Neural progenitor cell (in vitro differentiated cells): ENCODE data around the gene RBM14. TPM values are rescaled to one million over a fixed set of nuclear protein-coding genes. Genes with fewer than 3 reads are reported as not detected.

ENCODE experiments used
- DNase-seq: peaks from one replicate; pipeline ENCODE4 v3.0.0-alpha.2; 2016; ENCODE audit warnings: low spot score
- H2AFZ ChIP-seq: fragments of 200-600 bp; sonication (generic); replicated peaks from 2 replicates; pipeline ENCODE4 v1.6.1; 2016; ENCODE audit warnings: antibody characterized with exemption
- H3F3A ChIP-seq: fragments of 200-600 bp; sonication (generic); 2 replicates; pipeline ENCODE4 v1.6.1; 2016; ENCODE audit warnings: antibody characterized with exemption, low read depth
- H3K27ac ChIP-seq: fragments of 200-600 bp; sonication (generic); 2 replicates; pipeline ENCODE4 v1.5.1; 2016; ENCODE audit warnings: mild to moderate bottlenecking
- H3K27me3 ChIP-seq: fragments of 200-600 bp; sonication (generic); 2 replicates; pipeline ENCODE4 v1.6.1; 2016; ENCODE audit warnings: mild to moderate bottlenecking, moderate library complexity
- H3K36me3 ChIP-seq: fragments of 200-600 bp; sonication (generic); 2 replicates; pipeline ENCODE4 v1.5.1; 2016
- H3K4me1 ChIP-seq: fragments of 200-600 bp; sonication (generic); 2 replicates; pipeline ENCODE4 v1.6.1; 2016; ENCODE audit warnings: mixed run types
- H3K4me2 ChIP-seq: fragments of 200-600 bp; sonication (generic); 2 replicates; pipeline ENCODE4 v1.6.1; 2016
- H3K4me3 ChIP-seq: fragments of 200-600 bp; sonication (generic); 2 replicates; pipeline ENCODE4 v1.5.1; 2016
- H3K79me2 ChIP-seq: fragments of 200-600 bp; sonication (generic); 2 replicates; pipeline ENCODE4 v1.6.1; 2016; ENCODE audit warnings: low read depth
- H3K9ac ChIP-seq: fragments of 200-600 bp; sonication (generic); 2 replicates; pipeline ENCODE4 v1.6.1; 2016
- H3K9me3 ChIP-seq: fragments of 200-600 bp; sonication (generic); 2 replicates; pipeline ENCODE4 v1.5.1; 2016; ENCODE audit warnings: low read depth
- H4K20me1 ChIP-seq: fragments of 200-600 bp; sonication (generic); 2 replicates; pipeline ENCODE4 v1.6.1; 2016; ENCODE audit warnings: low read depth
- H3K27ac Mint-ChIP-seq: 3 replicates; pipeline ENCODE4 v1.8.0; 2021; ENCODE audit warnings: mixed read lengths
- H3K27me3 Mint-ChIP-seq: 2 replicates; pipeline ENCODE4 v1.8.0; 2022; ENCODE audit warnings: low read depth, mild to moderate bottlenecking, inconsistent platforms, moderate library complexity, mixed read lengths; ENCODE audit not compliant: insufficient read depth
- H3K36me3 Mint-ChIP-seq: 3 replicates; pipeline ENCODE4 v1.8.0; 2021; ENCODE audit warnings: mixed read lengths
- H3K4me1 Mint-ChIP-seq: 3 replicates; pipeline ENCODE4 v1.8.0; 2021; ENCODE audit warnings: mixed read lengths
- H3K4me3 Mint-ChIP-seq: 3 replicates; pipeline ENCODE4 v1.8.0; 2021; ENCODE audit warnings: mild to moderate bottlenecking, moderate library complexity, mixed read lengths
- H3K9me3 Mint-ChIP-seq: 3 replicates; pipeline ENCODE4 v1.8.0; 2020; ENCODE audit warnings: mixed read lengths
- EZH2 ChIP-seq: fragments of 200-600 bp; sonication (generic); IDR thresholded peaks from 2 replicates; pipeline ENCODE4 v1.6.1; 2017; ENCODE audit warnings: antibody characterized with exemption, mild to moderate bottlenecking, moderate library complexity
- EZH2phosphoT487 ChIP-seq: fragments of 200-600 bp; sonication (generic); IDR thresholded peaks from 2 replicates; pipeline ENCODE4 v1.6.1; 2017; ENCODE audit warnings: antibody characterized with exemption
- total RNA-seq: library from RNA; depleted of rRNA; stranded (reverse); fragments of >200 nt; gene quantifications from 2 replicates; pipeline ENCODE4 v1.2.3, GENCODE V29; 2015; ENCODE audit warnings: low replicate concordance
- TF ChIP-seq, protein P1 (sequence below): fragments of 200-600 bp; sonication (generic); IDR thresholded peaks from 2 replicates; pipeline ENCODE4 v1.5.1; 2017; ENCODE audit warnings: antibody characterized with exemption, mild to moderate bottlenecking

The RBM14 gene
- total RNA-seq, 1 donor from 2014 or later = 38.2 TPM

GRCh38 chr11:66663741-66664296 lies 47.4 kb downstream of the RBM14 start:
- H3K4me3 Mint-ChIP-seq = no peak overlapping the region
- no peaks in the 10 kb centered on the region for H3K27me3 Mint-ChIP-seq
- no peaks in the 10 kb centered on the region for H3K4me1 Mint-ChIP-seq

DNA sequence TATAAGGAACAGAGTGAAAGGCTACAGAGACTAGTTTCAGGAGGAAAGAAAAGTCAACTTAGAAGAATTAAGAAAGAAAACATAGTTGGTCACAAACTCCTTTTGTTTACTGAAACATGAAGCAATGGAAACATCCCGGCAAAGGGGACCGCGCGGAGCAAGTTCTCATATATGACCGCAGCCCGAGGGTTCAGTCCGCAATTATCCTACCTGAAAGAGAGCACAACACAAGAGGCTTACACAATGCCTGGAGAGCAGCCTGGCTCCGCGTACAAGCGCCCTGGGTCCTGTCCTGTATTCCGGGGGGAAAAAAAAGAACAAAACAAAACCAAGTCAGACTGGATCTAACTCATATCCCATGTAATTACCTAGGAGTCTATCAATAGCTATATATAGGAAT lies 48.9 kb downstream of the RBM14 start:
- no peaks in the 10 kb centered on the region for H3K27me3 ChIP-seq
- H2AFZ ChIP-seq = no peak overlapping the region
- H3K36me3 Mint-ChIP-seq = peaks cover 39% of the 10 kb centered on the region

More at GRCh38 chr11:66663741-66664296, 47.4 kb downstream of the RBM14 start:
- no peaks in the 10 kb centered on the region for H3K4me1 ChIP-seq
- peaks cover 5% of the 10 kb centered on the region for H3K36me3 ChIP-seq
- TF ChIP-seq, protein P1, sequence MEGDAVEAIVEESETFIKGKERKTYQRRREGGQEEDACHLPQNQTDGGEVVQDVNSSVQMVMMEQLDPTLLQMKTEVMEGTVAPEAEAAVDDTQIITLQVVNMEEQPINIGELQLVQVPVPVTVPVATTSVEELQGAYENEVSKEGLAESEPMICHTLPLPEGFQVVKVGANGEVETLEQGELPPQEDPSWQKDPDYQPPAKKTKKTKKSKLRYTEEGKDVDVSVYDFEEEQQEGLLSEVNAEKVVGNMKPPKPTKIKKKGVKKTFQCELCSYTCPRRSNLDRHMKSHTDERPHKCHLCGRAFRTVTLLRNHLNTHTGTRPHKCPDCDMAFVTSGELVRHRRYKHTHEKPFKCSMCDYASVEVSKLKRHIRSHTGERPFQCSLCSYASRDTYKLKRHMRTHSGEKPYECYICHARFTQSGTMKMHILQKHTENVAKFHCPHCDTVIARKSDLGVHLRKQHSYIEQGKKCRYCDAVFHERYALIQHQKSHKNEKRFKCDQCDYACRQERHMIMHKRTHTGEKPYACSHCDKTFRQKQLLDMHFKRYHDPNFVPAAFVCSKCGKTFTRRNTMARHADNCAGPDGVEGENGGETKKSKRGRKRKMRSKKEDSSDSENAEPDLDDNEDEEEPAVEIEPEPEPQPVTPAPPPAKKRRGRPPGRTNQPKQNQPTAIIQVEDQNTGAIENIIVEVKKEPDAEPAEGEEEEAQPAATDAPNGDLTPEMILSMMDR = no peak
- TF ChIP-seq EZH2phosphoT487 (no peak), EZH2 (no peak)
- H3K27me3 ChIP-seq = no peaks in the 10 kb centered on the region
- Mint-ChIP-seq H3K27ac (no peak overlapping the region), H3K9me3 (no peaks in the 10 kb centered on the region), H3K36me3 (peaks cover 33% of the 10 kb centered on the region)
- H4K20me1 ChIP-seq = peaks cover 91% of the 10 kb centered on the region
- H3K9ac ChIP-seq = no peak overlapping the region
- peaks cover 56% of the 10 kb centered on the region for H3F3A ChIP-seq
- H3K4me3 ChIP-seq = no peak overlapping the region
- no peak for DNase-seq
- peaks cover 98% of the 10 kb centered on the region for H3K79me2 ChIP-seq
- no peaks in the 10 kb centered on the region for H3K9me3 ChIP-seq
- H3K27ac ChIP-seq = peak overlapping the region; percentile 31
- H2AFZ ChIP-seq = no peak overlapping the region
- H3K4me2 ChIP-seq = no peak overlapping the region

DNA sequence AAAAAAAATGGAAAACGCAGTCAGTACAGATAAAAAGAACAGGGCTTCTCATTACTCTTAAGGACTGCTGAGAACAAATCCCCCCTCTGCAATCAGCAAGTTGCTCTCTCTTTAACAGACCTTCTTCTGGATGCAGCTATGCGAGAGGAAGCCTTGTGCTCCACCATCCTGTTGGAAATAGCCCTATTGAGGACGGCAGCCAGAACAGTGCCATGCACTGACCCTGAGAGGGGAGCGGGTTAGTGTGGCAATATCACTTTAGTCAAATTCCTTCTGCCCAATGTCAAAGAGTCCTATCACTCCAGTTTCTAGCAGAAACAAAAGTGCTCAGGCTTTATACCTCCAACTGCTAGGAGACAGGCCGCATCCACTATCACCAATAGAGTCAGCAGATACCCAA lies 54.4 kb downstream of the RBM14 start:
- H3K79me2 ChIP-seq = peaks cover 100% of the 10 kb centered on the region
- Mint-ChIP-seq H3K27ac (no peak overlapping the region), H3K4me1 (peaks cover 14% of the 10 kb centered on the region), H3K4me3 (no peak overlapping the region), H3K9me3 (no peaks in the 10 kb centered on the region), H3K27me3 (peaks cover 2% of the 10 kb centered on the region), H3K36me3 (peaks cover 34% of the 10 kb centered on the region)
- peaks cover 10% of the 10 kb centered on the region for H3K36me3 ChIP-seq
- no peaks in the 10 kb centered on the region for H3K27me3 ChIP-seq
- no peak overlapping the region for H2AFZ ChIP-seq
- no peak for DNase-seq
- H3K4me3 ChIP-seq = no peak overlapping the region
- peak overlapping the region; percentile 68 for H3K27ac ChIP-seq
- H3K4me2 ChIP-seq = no peak overlapping the region
- peaks cover 53% of the 10 kb centered on the region for H3F3A ChIP-seq
- H4K20me1 ChIP-seq = peaks cover 96% of the 10 kb centered on the region
- peaks cover 16% of the 10 kb centered on the region for H3K4me1 ChIP-seq
- H3K9me3 ChIP-seq = no peaks in the 10 kb centered on the region
- no peak for TF ChIP-seq EZH2phosphoT487
- TF ChIP-seq EZH2 = no peak
- TF ChIP-seq, protein P1 = no peak
- H3K9ac ChIP-seq = no peak overlapping the region

More for the DNA sequence above, 48.9 kb downstream of the RBM14 start:
- Histone ChIP-seq H3K4me2 (no peak overlapping the region), H3K4me3 (no peak overlapping the region), H3K27ac (peak overlapping the region; percentile 29), H3K36me3 (peaks cover 5% of the 10 kb centered on the region), H3K9me3 (no peaks in the 10 kb centered on the region), H3K79me2 (peaks cover 99% of the 10 kb centered on the region), H3K9ac (no peak overlapping the region), H4K20me1 (peaks cover 93% of the 10 kb centered on the region), H3K4me1 (no peaks in the 10 kb centered on the region), H3F3A (peaks cover 59% of the 10 kb centered on the region)
- no peak overlapping the region for H3K27ac Mint-ChIP-seq
- no peaks in the 10 kb centered on the region for H3K4me1 Mint-ChIP-seq
- no peak for DNase-seq
- no peaks in the 10 kb centered on the region for H3K9me3 Mint-ChIP-seq
- no peaks in the 10 kb centered on the region for H3K27me3 Mint-ChIP-seq
- no peak overlapping the region for H3K4me3 Mint-ChIP-seq
- TF ChIP-seq EZH2phosphoT487 (no peak), EZH2 (no peak)
- TF ChIP-seq, protein P1 = no peak
